HG03139 (cell line): Measurements from ENCODE around the gene PLXNA2.

Experiments used
- ATAC-seq: cut with Tn5 transposase; IDR thresholded peaks from one replicate; pipeline ENCODE4 v1.9.1; 2021; ENCODE audit not compliant: unreplicated experiment

Gene PLXNA2

GRCh38 chr1:208207388-208208131, 36.6 kb downstream of the PLXNA2 start:
- ATAC-seq = no peak

GRCh38 chr1:208206092-208206698, 38.0 kb downstream of the PLXNA2 start:
- ATAC-seq = no peak

GRCh38 chr1:208205216-208206013, 38.8 kb downstream of the PLXNA2 start:
- ATAC-seq = no peak

- no peak for ATAC-seq
Measured at GRCh38 chr1:208204779-208205178, 39.4 kb downstream of the PLXNA2 start.

- ATAC-seq = no peak
Measured at GRCh38 chr1:208203848-208204609, 40.2 kb downstream of the PLXNA2 start.

GRCh38 chr1:208203127-208203847, 40.9 kb downstream of the PLXNA2 start:
- ATAC-seq = no peak

GRCh38 chr1:208202333-208202995, 41.7 kb downstream of the PLXNA2 start:
- no peak for ATAC-seq

GRCh38 chr1:208201229-208201628, 43.0 kb downstream of the PLXNA2 start:
- no peak for ATAC-seq

- no peak for ATAC-seq
Measured at GRCh38 chr1:208200116-208200515, 44.1 kb downstream of the PLXNA2 start.

- ATAC-seq = no peak
Measured at GRCh38 chr1:208198236-208198635, 45.9 kb downstream of the PLXNA2 start.

- ATAC-seq = no peak
Measured at GRCh38 chr1:208194944-208195343, 49.2 kb downstream of the PLXNA2 start.

- no peak for ATAC-seq
Measured at GRCh38 chr1:208192995-208193394, 51.2 kb downstream of the PLXNA2 start.

GRCh38 chr1:208190784-208191183, 53.4 kb downstream of the PLXNA2 start:
- ATAC-seq = no peak

- no peak for ATAC-seq
Measured at GRCh38 chr1:208189716-208190115, 54.5 kb downstream of the PLXNA2 start.

GRCh38 chr1:208189183-208189582, 55.0 kb downstream of the PLXNA2 start:
- ATAC-seq = no peak

- ATAC-seq = no peak
Measured at GRCh38 chr1:208188607-208189006, 55.6 kb downstream of the PLXNA2 start.

- no peak for ATAC-seq
Measured at GRCh38 chr1:208187499-208188041, 56.6 kb downstream of the PLXNA2 start.

GRCh38 chr1:208185801-208186231, 58.4 kb downstream of the PLXNA2 start:
- no peak for ATAC-seq

- no peak for ATAC-seq
Measured at GRCh38 chr1:208184966-208185654, 59.1 kb downstream of the PLXNA2 start.
